ENCODE results near the gene CST1. TPM values are rescaled to one million over a fixed set of nuclear protein-coding genes. Genes with fewer than 3 reads are reported as not detected.
"Not testable (repeated sequence)": the region's sequence is repeated elsewhere in the genome, so short reads cannot be mapped to it uniquely, and the experiment has no call there.

Gene CST1, protein sequence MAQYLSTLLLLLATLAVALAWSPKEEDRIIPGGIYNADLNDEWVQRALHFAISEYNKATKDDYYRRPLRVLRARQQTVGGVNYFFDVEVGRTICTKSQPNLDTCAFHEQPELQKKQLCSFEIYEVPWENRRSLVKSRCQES
- not detected in 2 replicates for total RNA-seq (2014; rRNA removed)
- polyA plus RNA-seq (2012), result not detected

DNA sequence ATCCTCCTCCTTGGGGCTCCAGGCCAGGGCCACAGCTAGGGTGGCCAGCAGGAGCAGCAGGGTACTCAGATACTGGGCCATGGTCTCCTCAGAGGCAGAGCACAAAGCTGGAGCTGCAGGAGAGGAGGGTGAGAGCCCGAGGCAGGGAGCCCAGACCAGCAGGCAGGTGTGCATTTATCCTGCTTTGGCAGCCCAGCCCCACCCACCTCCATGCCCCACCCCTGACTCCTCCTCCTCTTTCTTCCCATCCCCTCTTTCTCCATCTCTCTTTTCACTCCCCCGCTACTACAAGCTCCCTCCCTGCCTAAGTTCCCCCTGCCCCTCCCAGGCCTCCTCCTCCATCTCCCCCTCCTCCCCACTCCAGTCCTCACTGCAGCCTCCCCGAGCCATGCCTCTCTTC is at the start of gene CST1:
Gene CST1 (minus strand): TSS at position 150 of the 400 bp plus-strand sequence. CDS start 69 bp downstream, at position 81.
- not testable (repeated sequence) for DNase-seq (ENCODE audit: low read depth)

- DNase-seq (ENCODE audit: low read depth), result not testable (repeated sequence)
Measured at GRCh38 chr20:23799216-23799847, 48.6 kb upstream of the CST1 start.

- DNase-seq (ENCODE audit: low read depth), result no peak
Measured at GRCh38 chr20:23795526-23795925, 44.8 kb upstream of the CST1 start.

DNA sequence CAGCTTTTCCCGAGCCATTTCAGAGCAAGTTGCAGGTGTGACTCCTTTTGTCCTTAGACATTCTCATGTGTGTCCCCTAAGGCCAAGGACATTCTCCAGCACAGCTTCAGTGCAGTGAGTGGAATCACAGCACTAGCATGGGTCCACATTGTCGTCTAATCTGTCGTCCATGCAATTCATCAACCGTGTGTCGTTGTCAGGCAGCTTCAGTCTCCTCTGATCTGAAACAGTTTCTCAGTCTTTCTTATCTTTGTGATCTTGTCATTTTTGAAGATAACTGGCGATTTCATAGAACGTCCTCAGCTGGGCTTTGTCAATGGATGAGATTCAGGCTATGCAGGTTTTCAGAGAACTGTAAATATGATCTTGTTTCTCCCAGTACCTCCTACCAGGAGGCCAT is 44.1 kb upstream of the CST1 start:
- DNase-seq (ENCODE audit: low read depth), result no peak

- no peak for DNase-seq (ENCODE audit: low read depth)
Measured at GRCh38 chr20:23794065-23794464, 43.3 kb upstream of the CST1 start.

DNA sequence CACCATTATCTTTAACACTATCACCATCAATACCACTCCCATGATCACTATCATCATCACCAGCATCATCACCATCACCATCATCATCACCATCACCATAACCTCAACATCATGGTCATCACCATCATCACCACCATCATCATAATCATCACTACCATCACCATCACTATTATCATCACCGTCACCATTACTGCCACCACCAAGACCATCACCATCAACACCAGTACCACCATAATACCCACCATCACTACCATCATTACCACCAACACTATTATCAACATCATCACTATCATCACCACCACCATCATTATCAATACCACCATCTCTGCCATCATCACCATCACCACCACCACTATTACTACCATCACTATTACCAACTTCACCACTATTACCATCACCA is 32.7 kb upstream of the CST1 start:
- DNase-seq (ENCODE audit: low read depth), result no peak

DNA sequence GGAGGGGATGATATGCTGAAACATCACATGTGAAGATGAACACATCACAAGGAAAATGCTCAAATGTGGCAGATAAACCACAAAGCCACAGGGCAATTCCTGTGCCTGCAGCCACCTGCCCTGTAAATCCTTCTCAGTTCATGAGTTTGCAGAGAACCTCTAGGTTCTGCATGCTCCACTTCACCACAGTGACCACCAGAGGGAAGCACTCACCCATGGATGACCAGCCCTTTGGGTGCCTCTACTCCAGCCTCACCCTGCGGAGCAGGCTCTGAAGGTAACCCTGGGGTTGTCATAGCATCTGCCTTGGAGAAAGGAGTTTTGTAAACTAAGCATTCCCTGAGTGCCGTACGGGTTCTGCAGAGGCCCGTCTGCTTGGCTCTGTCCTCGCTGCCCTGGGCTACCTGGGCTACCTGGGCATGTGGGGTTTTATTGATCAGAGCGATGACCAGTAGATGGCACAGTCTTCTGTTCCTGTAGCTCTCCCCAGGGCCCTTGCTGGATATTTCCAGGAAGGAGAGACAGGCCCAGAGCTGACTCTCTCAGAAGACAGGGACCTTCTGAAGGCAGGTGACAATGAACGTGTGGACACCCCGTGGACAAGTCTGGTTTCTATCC is 31.7 kb upstream of the CST1 start:
- DNase-seq (ENCODE audit: low read depth), result peak; percentile 5

DNA sequence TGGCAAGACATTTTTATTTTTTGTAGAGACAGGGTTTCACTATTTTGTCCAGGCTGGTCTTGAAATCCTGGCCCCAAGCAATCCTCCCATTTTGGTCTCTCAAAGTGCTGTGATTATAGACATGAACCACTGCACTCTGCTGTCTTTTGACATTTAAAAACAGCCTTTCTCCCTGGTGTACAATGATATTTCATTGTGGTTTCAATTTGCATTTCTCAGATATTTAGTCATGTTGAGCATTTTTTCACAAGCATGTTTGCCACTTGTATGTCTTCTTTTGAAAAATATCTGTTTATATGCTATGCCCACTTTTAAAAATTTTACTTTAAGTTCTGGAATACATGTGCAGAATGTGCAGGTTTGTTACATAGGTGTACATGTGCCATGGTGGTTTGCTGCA is 27.9 kb upstream of the CST1 start:
- peak; percentile 11 for DNase-seq (ENCODE audit: low read depth)

DNA sequence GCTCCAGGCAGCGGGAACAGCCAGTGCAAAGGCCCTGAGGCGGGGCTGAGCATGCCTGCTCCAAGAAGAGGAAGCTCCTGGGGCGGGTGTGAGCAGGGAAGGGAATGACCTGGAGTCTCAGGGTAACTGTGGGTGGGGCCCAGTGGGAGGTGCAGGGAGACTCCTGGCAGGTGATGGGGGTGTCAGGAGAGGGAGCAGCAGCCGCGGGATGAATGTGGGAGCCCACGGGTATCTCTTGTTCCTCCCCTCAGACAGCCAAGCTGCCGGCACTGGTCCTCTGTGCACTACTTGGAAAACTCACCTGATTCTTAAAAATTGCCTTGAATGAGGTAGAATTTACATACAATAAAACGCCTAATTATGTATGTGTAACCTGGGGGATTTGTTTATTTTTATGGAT is 26.6 kb upstream of the CST1 start:
- DNase-seq (ENCODE audit: low read depth), result not testable (repeated sequence)

- no peak for DNase-seq (ENCODE audit: low read depth)
Measured at GRCh38 chr20:23776067-23776771, 25.5 kb upstream of the CST1 start.

DNA sequence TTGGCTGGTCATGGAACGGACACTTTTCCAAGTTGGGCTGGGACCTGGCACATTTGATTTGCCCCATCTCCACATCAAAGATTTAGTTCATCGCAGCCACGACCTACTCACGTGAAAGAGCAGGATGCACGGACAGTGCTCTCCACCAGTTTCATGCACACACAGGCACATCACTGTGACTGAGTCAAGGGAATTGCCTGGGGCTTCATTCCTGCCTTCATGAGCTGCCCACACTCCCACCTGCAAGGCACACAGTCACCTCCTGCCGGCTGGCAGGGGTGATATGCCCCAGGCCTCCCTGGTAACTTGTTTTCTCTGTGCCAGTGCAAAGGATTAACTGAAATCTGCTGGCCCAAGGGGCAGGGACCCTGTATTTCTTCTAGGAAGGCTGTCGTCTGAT is 23.3 kb upstream of the CST1 start:
- DNase-seq (ENCODE audit: low read depth), result no peak

GRCh38 chr20:23773579-23773978 is 22.8 kb upstream of the CST1 start:
- DNase-seq (ENCODE audit: low read depth), result no peak

DNA sequence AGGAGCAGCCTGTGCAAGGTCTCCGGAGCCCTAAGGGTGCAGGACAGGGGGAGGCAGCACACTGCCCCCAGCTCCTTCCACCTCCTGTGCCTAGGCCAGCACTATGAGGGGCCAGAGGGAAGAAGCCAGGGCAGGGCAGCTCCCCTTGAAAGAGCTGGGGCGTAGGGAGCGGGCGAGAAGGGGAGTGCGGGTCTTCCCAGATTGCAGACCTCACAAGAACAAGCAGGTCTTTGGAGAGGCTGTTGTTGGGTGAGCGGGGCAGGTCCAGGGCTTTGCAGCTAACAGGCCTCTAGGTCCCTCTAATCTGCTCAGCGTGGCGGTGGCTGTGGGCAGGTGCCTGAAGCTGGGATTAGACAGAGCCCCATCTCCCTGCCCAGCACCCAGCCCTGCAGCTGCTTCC is 22.4 kb upstream of the CST1 start:
- DNase-seq (ENCODE audit: low read depth), result no peak

- no peak for DNase-seq (ENCODE audit: low read depth)
Measured at GRCh38 chr20:23772074-23772473, 21.3 kb upstream of the CST1 start.

DNA sequence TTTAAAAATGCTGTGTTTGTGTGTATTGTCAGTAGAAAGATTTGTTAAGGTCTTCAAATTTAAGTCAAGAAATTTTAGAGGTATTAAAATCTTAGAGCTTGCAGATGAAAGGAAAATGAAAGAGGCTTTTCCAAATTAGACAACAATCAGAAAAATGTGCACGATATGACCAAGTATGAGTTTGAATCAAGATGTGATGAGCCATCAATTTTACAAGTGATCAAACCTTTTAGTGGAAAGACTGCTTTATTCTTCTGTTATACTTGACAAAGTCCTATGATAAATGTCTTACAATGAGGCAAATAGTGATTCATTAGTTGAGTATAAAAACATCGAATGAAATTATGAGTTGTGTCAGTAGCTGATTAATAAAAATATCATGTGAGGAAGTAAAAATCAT is 19.6 kb upstream of the CST1 start:
- no peak for DNase-seq (ENCODE audit: low read depth)

DNA sequence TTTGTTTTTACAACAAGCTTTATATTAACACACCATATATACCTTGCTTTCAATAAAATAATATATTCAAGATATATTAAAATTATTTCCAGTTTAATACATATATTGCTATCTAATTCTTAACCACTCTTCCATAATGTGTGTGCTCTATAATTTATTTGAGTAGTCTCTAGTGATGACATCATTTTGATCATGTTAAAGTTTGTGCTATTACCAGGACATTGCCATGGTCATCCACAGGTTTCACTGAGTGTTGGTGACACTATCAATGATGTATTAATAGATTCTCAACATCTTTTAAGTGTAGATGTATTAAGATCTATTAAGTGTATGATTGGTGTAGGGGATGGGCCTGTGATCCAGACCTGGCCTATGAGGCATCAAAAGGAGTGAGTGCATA is 17.8 kb upstream of the CST1 start:
- DNase-seq (ENCODE audit: low read depth), result not testable (repeated sequence)

GRCh38 chr20:23766531-23766930 is 15.8 kb upstream of the CST1 start:
- DNase-seq (ENCODE audit: low read depth), result no peak

- DNase-seq (ENCODE audit: low read depth), result no peak
Measured at GRCh38 chr20:23765578-23765977, 14.8 kb upstream of the CST1 start.

GRCh38 chr20:23764630-23765029 is 13.9 kb upstream of the CST1 start:
- not testable (repeated sequence) for DNase-seq (ENCODE audit: low read depth)

GRCh38 chr20:23763345-23763744 is 12.6 kb upstream of the CST1 start:
- DNase-seq (ENCODE audit: low read depth), result no peak

- no peak for DNase-seq (ENCODE audit: low read depth)
Measured at GRCh38 chr20:23759306-23759940, 8.7 kb upstream of the CST1 start.

DNA sequence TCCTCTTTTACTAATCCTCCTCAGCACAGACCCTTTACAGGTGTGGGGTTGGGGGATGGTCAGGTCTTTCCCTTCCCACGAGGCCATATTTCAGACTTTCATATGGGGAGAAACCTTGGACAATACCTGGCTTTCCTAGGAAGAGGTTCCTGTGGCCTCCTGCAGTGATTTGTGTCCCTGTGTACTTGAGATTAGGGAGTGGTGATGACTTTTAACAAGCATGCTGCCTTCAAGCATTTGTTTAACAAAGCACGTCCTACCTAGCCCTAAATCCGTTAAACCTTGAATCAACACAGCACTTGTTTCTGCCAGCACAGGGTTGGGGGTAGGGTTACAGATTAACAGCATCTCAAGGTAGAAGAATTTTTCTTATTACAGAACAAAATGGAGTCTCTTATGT is 6.1 kb upstream of the CST1 start:
- DNase-seq (ENCODE audit: low read depth), result not testable (repeated sequence)
